Loucy (cell line): ENCODE data around the gene CCDC9.

ENCODE experiments used
- H2AFZ ChIP-seq: fragments of 200-600 bp; sonication (generic); 2 replicates; pipeline ENCODE4 v1.6.0; 2016; ENCODE audit warnings: antibody characterized with exemption, mild to moderate bottlenecking, low read length, moderate library complexity
- H3F3A ChIP-seq: fragments of 200-600 bp; 2 replicates; pipeline ENCODE4 v1.6.0; 2016; ENCODE audit warnings: antibody characterized with exemption, low read depth, mild to moderate bottlenecking
- H3K27me3 ChIP-seq: fragments of 200-600 bp; sonication (generic); 2 replicates; pipeline ENCODE4 v1.6.1; 2014; ENCODE audit warnings: low read length, mild to moderate bottlenecking; ENCODE audit not compliant: insufficient read depth, poor library complexity, severe bottlenecking
- H3K36me3 ChIP-seq: fragments of 200-600 bp; sonication (generic); 2 replicates; pipeline ENCODE4 v1.6.1; 2016; ENCODE audit warnings: low read length; ENCODE audit not compliant: insufficient read depth
- H3K4me1 ChIP-seq: fragments of 200-600 bp; sonication (generic); 2 replicates; pipeline ENCODE4 v1.5.1; 2014; ENCODE audit warnings: low read length, mild to moderate bottlenecking; ENCODE audit not compliant: insufficient read depth, poor library complexity, severe bottlenecking
- H3K4me2 ChIP-seq: fragments of 200-600 bp; sonication (generic); 2 replicates; pipeline ENCODE4 v1.6.0; 2014; ENCODE audit warnings: antibody characterized with exemption, low read length, low read depth, mild to moderate bottlenecking; ENCODE audit not compliant: poor library complexity, severe bottlenecking
- H3K4me3 ChIP-seq: fragments of 200-600 bp; sonication (generic); 2 replicates; pipeline ENCODE4 v1.5.1; 2014; ENCODE audit warnings: low read length, mild to moderate bottlenecking, mixed read lengths; ENCODE audit not compliant: poor library complexity, severe bottlenecking
- H3K79me2 ChIP-seq: fragments of 200-600 bp; sonication (generic); 2 replicates; pipeline ENCODE4 v1.6.1; 2014; ENCODE audit warnings: low read length; ENCODE audit not compliant: insufficient read depth
- H3K9ac ChIP-seq: fragments of 200-600 bp; sonication (generic); 2 replicates; pipeline ENCODE4 v1.6.0; 2014; ENCODE audit warnings: mild to moderate bottlenecking, low read depth, low read length, moderate library complexity; ENCODE audit not compliant: poor library complexity, severe bottlenecking
- H3K9me2 ChIP-seq: fragments of 200-600 bp; sonication (generic); replicated peaks from 2 replicates; pipeline ENCODE4 v1.6.1; 2016; ENCODE audit warnings: low read depth, low read length, mixed read lengths
- H3K9me3 ChIP-seq: fragments of 200-600 bp; sonication (generic); 2 replicates; pipeline ENCODE4 v1.6.1; 2014; ENCODE audit warnings: mild to moderate bottlenecking, antibody characterized with exemption, low read length, low read depth; ENCODE audit not compliant: insufficient read depth
- H4K20me1 ChIP-seq: fragments of 200-600 bp; sonication (generic); 2 replicates; pipeline ENCODE4 v1.6.0; 2014; ENCODE audit warnings: antibody characterized with exemption, low read length, mild to moderate bottlenecking; ENCODE audit not compliant: insufficient read depth, poor library complexity, severe bottlenecking
- CTCF ChIP-seq: fragments of 200-600 bp; sonication (generic); conservative IDR thresholded peaks from 2 replicates; pipeline ENCODE4 v1.5.1; 2014; ENCODE audit warnings: mild to moderate bottlenecking, antibody characterized with exemption, low read length
- EZH2phosphoT487 ChIP-seq: fragments of 200-600 bp; IDR thresholded peaks from 2 replicates; pipeline ENCODE4 v1.6.1; 2018; ENCODE audit warnings: antibody characterized with exemption, mild to moderate bottlenecking, moderate library complexity, borderline replicate concordance

CCDC9 gene

GRCh38 chr19:47240996-47241918 is 15.1 kb upstream of the CCDC9 start:
- Histone ChIP-seq H2AFZ (no peak overlapping the region), H3K4me1 (peaks cover 16% of the 10 kb centered on the region), H3K4me3 (peak overlapping the region; percentile 8)

GRCh38 chr19:47241919-47242577 is 14.3 kb upstream of the CCDC9 start:
- H3K9ac ChIP-seq: no peak overlapping the region

More at GRCh38 chr19:47240996-47241918, 15.1 kb upstream of the CCDC9 start:
- Histone ChIP-seq H3K79me2 (no peaks in the 10 kb centered on the region), H3K9ac (no peak overlapping the region), H3K27me3 (peaks cover 4% of the 10 kb centered on the region), H4K20me1 (no peaks in the 10 kb centered on the region), H3K4me2 (peak overlapping the region; percentile 37), H3K9me3 (no peaks in the 10 kb centered on the region), H3K36me3 (no peaks in the 10 kb centered on the region), H3F3A (peaks cover 4% of the 10 kb centered on the region; the same call in 1 of the 2 replicates), H3K9me2 (no peaks in the 10 kb centered on the region)
- TF ChIP-seq CTCF (no peak), EZH2phosphoT487 (no peak)

GRCh38 chr19:47243364-47243775 is 13.0 kb upstream of the CCDC9 start:
- Histone ChIP-seq H3K9ac (peak overlapping the region; percentile 14), H2AFZ (no peak overlapping the region)

More at GRCh38 chr19:47241919-47242577, 14.3 kb upstream of the CCDC9 start:
- H3K9me3 ChIP-seq: no peaks in the 10 kb centered on the region
- H3K79me2 ChIP-seq: no peaks in the 10 kb centered on the region
- no peak for TF ChIP-seq CTCF
- no peak overlapping the region for H3K4me3 ChIP-seq
- H4K20me1 ChIP-seq: no peaks in the 10 kb centered on the region
- no peak overlapping the region for H2AFZ ChIP-seq
- H3K36me3 ChIP-seq: no peaks in the 10 kb centered on the region
- H3K9me2 ChIP-seq: no peaks in the 10 kb centered on the region
- peaks cover 4% of the 10 kb centered on the region for H3K27me3 ChIP-seq
- H3K4me2 ChIP-seq: no peak overlapping the region
- H3F3A ChIP-seq: peaks cover 4% of the 10 kb centered on the region; the same call in 1 of the 2 replicates
- H3K4me1 ChIP-seq: peaks cover 16% of the 10 kb centered on the region

More at GRCh38 chr19:47243364-47243775, 13.0 kb upstream of the CCDC9 start:
- TF ChIP-seq CTCF: no peak
- no peak for TF ChIP-seq EZH2phosphoT487
- peak overlapping the region; percentile 52 for H3K4me2 ChIP-seq
- H3K4me3 ChIP-seq: peak overlapping the region; percentile 49
- H3F3A ChIP-seq: peaks cover 4% of the 10 kb centered on the region; the same call in 1 of the 2 replicates
- H4K20me1 ChIP-seq: no peaks in the 10 kb centered on the region
- H3K4me1 ChIP-seq: peaks cover 16% of the 10 kb centered on the region
- no peaks in the 10 kb centered on the region for H3K79me2 ChIP-seq
- H3K36me3 ChIP-seq: no peaks in the 10 kb centered on the region
- H3K27me3 ChIP-seq: peaks cover 4% of the 10 kb centered on the region
- no peaks in the 10 kb centered on the region for H3K9me3 ChIP-seq
- no peaks in the 10 kb centered on the region for H3K9me2 ChIP-seq
